Skeletal muscle cell (primary cell): ENCODE measurements around the gene SLC2A4.

Experiments used
- DNase-seq: peaks from one replicate; pipeline ENCODE4 v3.0.0-alpha.2; 2010; ENCODE audit warnings: low read depth
- H3K4me3 ChIP-seq: 2 replicates; pipeline ENCODE4 v1.5.1; 2011; ENCODE audit warnings: low read depth, mild to moderate bottlenecking, control low read depth, low read length, moderate library complexity

Gene SLC2A4

DNA sequence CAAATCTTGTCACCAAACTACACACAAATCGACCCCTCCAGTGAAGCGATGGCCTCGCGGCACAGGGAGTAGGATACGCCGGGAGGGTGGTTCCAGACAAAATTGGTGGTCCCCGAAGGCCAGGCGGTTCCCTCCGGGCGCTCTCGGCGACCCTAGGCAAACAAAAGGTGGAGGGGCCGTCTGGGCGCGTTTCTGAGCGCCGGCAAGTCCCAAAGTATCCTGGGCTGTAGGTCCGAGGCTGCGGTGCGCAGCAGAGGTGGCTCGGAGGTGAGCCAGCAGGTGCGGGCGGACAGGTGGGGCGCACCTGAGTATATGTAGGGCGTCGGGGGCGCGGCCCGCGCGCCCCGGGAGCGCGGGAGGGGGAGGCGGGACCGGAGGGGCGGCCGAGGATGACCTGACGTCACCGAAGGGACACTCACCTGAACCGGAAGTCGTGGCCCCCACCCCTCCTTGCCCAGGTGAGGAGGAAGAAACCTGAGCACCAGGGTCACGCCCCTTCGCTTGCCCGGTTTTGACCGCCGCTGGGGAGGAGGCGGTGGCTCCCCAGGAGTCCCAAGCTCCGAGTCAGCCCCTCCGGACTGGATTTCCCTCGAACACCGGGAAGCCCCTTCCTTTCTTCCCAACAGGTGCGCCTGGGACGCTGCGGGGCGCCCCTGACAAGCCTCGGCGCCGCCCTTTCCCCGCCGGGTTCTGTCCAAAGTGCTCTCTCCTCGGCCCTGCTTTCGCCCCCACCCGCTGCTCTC lies 19.2 kb upstream of the SLC2A4 start, which contains the start of gene CLDN7:
CLDN7 (minus strand) TSS at position 287 of the 743 bp plus-strand sequence. CDS start 435 bp downstream, outside the sequence.
- peak within 1 kb of the TSS; percentile 40 for H3K4me3 ChIP-seq
- no peak for DNase-seq

DNA sequence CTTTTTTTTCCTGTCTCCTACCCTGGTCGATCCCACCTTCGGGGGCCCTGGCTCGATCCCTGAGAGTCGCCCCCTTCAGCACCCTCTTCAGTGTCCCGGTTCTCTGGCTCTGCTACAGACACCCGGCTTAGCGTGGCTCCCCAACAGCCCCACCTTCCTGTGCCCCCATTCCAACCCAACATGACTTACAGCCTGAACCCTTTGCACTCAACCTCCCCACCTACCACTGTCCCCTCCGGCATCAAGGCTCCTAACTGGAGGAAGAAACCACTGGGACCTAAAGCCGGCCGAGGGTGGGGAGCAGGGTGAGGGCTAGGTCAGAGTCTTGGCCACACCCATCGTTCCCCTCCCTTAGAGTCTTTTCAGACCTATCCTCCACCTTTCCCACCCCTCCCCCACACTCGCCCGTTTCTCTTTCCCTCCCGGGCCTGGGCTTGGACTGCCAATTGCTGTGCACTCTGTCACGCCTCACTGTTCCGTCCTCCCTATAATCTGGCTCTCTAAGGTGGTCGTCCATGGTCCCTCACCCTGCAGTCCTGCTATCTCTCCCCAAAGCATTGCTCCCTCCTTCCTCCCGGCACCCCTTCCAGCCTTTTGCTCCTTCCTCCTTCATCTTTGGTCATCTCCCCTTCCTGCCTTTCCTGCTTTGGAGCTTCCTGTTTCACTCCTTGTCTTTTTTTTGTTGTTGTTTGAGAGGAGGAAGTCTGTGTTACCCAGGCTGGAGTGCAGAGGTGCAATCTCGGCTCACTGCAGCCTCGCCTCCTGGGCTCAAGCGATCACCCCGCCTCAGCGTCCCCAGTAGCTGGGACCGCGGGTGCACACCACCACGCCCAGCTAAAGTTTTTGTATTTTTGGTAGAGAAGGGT lies 18.4 kb upstream of the SLC2A4 start:
- H3K4me3 ChIP-seq, result no peak overlapping the region
- DNase-seq, result no peak

DNA sequence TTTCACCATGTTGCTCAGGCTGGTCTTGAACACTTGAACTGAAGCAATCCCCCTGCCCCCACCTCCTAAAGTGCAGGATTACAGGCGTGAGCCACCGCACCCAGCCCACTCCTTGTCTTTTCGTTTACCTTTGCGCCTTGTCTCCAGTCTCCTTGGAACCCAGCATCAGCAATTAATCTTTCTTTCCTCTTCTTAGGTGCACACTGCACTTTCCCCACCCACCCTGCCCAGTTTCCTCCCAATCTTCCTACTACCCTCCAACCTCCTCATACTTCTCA lies 17.8 kb upstream of the SLC2A4 start:
- DNase-seq, result no peak

DNA sequence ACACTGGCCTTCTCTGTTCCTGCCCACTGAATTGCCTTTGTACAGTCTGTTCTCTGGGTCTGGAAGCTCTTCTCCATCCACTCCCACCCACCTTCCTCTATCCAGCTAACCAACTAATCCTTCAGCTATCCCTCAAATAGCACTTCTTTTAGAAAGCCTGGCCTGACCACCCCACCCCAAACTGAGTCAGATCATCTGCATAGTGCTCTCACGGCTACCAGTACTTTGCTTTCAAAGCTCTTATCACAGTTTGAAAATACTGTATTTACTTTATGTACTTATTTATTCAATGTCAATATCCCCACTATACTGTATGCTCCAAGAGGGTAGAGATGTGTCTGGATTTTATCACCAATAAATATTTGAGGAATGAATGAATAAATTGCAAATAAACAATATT lies 14.7 kb upstream of the SLC2A4 start:
- DNase-seq, result no peak
- H3K4me3 ChIP-seq, result no peak overlapping the region

More for the DNA sequence above, 17.8 kb upstream of the SLC2A4 start:
- H3K4me3 ChIP-seq, result no peak overlapping the region

DNA sequence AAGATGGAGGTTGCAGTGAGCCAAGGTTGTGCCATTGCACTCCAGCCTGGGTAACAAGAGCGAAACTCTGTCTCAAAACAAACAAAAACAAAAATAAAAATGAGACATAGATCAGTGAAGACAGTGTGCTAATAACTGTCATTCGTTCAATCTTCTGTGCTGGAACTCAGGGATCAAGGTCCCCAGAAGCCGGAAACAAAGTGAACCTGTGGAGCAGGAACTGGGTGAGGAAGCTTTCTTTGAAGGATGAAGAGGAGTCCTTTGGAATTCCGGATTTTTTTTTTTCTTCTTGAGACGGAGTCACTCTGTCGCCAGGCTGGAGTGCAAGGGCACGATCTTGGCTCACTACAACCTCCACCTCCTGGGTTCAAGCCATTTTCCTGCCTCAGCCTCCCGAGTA lies 2.1 kb upstream of the SLC2A4 start:
- DNase-seq, result no peak
- no peak overlapping the region for H3K4me3 ChIP-seq

DNA sequence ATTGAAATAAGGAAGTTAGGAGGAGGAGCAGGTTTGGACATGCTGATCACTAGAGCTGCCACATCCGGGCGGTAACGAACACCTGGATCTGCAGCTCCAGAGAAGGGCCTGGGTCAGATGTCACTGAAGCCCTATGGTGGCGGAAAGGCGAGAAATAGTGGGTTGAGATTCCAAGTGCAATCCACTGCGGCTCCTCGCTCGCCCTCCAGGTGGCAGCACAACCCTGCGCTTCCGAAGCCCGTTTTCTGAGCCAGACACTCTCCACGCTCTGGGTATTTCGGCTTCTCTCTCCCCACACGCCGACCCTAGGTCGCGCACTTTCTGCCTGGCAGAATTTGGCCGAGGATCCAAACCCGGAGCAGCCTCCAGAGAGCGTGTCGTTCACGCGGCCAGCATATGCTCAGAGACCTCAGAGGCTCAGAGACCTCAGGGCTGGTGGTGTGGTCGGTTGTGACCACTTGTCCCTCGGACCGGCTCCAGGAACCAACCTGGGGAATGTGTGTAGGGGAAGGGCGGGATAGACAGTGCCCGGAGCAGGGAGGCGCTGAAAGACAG lies 922 bp upstream of the SLC2A4 start:
- DNase-seq, result no peak
- peak overlapping the region; percentile 49 for H3K4me3 ChIP-seq

DNA sequence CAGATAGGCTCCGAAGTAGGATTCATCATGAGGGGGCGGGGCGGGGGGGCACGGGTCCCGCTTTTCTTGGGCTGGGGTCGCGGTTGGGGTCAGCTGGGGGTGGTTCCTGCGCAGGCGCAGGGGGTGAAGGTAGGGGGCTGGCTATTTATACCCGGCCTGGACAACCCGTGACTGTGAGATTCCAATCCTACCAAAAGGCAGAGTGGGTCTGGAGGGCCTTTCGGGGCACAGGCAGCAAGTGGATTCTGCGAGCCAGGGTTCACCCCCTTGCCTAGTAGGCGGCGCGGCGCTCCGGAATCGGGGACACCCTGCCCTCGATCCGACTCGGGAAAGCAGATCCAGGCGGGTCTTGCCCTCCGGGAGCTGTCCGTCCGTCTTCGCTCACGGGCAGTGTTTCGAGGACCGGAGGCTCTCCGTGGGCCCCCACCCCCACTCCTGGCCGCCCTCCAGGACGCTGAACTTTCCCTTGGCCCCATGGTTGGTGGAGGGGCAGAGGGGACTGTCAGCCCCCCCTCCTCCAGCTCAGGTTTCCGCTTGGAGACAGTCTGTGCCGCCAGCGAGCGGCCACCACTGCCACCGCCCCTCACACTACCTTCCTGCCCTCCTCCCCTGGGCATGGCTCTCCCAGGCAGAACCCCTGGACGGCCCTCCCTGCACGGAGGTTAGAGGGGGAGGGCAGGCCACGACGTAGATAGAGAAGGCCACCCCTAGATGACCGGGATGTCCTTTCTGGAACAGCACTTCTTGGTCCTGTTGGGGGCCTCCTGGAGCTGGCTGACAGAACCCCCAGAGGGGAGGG lies 634 bp downstream of the SLC2A4 start:
- H3K4me3 ChIP-seq, result peak overlapping the region; percentile 49
- DNase-seq, result no peak

DNA sequence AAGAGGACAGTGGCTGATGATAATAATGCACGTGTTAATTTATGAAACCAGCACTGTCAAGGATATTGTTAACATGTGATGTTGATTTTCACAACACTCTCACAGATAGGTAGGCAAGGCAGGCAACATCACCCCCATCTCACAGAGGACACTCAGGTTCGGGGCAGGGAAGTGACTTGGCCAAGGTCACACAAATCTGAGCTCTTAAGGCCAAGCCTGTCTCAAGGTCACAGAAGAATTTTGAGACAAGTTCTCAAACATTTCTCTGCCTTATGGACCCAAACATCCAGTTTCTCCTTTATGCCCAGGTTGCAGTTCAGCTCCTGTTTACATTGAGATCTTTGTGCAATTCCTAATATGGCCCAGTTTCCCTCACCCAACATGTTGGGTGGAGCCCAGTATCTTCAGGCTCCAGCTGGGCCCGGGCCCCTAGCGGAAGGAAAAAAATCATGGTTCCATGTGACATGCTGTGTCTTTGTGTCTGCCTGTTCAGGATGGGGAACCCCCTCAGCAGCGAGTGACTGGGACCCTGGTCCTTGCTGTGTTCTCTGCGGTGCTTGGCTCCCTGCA lies 1.3 kb downstream of the SLC2A4 start:
- H3K4me3 ChIP-seq, result no peak overlapping the region

DNA sequence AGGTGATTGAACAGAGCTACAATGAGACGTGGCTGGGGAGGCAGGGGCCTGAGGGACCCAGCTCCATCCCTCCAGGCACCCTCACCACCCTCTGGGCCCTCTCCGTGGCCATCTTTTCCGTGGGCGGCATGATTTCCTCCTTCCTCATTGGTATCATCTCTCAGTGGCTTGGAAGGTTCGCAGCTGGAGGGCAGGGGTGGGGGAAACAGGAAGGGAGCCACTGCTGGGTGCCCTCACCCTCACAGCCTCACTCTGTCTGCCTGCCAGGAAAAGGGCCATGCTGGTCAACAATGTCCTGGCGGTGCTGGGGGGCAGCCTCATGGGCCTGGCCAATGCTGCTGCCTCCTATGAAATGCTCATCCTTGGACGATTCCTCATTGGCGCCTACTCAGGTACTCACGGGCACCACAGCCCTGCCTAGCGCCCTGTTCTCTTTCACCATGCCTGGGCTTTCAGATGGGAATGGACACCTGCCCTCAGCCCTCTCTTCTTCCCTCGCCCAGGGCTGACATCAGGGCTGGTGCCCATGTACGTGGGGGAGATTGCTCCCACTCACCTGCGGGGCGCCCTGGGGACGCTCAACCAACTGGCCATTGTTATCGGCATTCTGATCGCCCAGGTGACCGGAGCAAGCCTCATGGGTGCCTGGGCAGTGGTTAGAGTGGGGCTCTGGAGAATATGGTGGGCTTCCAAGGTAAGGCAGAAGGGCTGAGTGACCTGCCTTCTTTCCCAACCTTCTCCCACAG lies 2.1 kb downstream of the SLC2A4 start:
- no peak for DNase-seq
- no peak overlapping the region for H3K4me3 ChIP-seq

More for the DNA sequence above, 1.3 kb downstream of the SLC2A4 start:
- DNase-seq, result no peak

DNA sequence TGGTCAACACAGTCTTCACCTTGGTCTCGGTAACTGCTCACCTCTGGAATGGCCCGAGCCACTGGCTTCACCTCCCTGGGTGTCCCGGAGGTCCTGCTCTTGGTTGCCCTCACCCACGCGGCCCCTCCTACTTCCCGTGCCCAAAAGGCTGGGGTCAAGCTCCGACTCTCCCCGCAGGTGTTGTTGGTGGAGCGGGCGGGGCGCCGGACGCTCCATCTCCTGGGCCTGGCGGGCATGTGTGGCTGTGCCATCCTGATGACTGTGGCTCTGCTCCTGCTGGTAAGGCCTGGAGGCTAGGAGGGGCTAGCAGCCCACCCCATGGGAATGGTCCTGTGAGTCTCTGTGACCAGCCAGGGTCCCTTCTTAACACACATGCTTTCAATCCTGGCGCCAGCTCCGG lies 3.4 kb downstream of the SLC2A4 start:
- H3K4me3 ChIP-seq, result no peak overlapping the region
- DNase-seq, result no peak

DNA sequence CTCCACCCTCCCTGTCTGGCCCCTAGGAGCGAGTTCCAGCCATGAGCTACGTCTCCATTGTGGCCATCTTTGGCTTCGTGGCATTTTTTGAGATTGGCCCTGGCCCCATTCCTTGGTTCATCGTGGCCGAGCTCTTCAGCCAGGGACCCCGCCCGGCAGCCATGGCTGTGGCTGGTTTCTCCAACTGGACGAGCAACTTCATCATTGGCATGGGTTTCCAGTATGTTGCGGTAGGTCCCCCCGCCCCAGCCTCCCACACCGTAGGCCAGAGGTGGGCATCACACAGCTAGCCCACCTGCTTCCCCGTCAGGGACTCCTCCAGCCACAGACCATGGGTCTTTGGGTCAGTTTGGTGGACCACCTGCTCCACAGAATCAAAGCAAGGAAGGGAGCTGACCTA lies 4.2 kb downstream of the SLC2A4 start:
- no peak for DNase-seq
- no peak overlapping the region for H3K4me3 ChIP-seq

DNA sequence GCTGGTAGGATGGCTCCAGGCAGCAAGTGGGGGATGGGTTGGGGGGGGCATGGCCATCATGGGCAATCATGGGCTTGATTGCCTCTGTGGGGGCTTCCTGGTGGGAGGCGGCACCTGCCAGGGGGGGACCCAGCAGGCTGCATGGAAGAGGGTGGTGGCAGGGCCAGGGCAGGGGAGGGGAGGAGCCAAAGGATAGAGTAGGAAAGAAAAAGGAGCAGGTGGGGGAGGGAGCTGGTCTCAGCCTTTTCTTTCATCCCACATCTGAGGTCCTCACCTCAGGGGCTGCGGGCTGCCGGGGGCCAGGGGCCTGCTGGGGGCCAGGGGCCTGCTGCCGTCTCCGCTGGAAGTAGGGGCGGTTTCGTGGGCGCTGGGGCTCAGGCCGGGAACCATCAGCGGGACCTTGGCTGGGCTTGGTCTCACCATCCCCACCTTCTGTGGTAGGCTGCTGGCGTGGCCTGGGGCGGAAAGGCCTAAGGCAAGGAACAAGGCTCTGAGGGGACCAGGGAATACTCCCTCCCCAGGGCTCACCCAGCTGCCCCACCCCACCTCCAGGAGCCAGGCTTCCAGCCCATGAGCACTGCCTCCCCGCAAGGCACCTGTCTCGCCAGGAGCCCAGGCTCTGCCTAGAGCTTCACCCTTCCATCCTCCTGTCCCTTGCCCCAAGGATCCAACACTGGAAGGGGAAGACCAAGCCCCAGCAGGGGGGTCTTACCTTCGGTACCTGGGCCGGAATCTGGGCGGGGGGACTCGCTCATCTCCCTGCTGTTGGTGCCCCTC lies 7.9 kb downstream of the SLC2A4 start:
- no peak for DNase-seq
- no peak overlapping the region for H3K4me3 ChIP-seq

DNA sequence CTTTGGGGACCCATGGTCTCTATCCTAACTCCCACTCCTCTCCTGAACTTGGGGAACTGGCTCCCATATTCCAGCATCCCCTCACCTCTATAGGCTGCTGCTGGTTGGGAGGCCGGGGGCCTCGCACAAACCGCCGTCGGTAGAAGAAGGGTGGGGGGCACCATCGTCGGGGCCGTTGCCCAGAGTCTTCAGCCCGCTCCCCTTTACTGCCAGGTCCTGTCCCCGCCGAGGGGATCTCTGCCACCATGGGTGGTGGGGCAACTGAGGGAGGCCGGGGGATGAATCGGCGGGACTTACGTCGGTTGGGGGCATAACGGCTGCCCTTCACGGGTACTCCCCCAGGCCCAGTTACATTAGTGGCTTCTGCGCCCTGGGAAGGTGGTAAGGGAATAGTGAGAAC lies 8.6 kb downstream of the SLC2A4 start:
- no peak for DNase-seq
- H3K4me3 ChIP-seq, result no peak overlapping the region

DNA sequence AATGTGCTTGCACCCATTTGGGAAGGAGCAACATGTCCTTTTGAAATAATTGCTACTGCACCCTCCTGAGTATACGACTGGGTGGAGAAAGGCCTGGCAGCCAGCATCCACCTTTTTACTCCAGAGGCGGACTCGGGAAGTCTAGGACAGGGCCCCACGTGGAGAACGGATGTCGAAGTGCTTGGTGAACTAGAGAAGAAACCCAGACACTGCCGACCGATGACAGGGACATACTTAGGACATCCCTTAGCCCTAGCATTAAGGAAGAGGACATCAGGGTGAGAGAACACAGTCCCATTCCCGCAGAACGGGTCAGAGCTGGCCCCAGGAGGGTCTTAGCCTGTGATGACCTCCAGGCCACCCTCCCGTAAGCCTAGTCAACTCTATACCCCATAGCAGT lies 9.2 kb downstream of the SLC2A4 start:
- H3K4me3 ChIP-seq, result no peak overlapping the region
- no peak for DNase-seq

DNA sequence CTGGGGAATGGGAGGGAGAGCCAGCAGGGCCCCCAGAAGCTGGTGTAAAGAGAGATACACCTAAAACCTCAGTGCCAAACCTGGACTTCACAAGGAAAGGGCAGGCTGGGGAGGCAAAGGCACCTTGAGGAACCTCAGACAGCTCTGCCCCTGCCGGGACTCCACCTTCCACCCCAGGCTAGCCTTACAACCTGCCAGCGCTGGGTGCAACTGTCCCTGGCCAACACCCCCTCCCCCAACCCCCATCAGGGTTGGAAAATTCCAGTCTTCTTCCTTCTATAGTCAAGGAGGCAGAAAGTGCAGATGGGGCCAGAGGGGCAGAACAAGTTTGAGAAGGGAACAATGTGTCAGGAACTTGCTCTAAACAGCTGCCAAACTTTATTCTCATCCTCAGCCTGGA lies 10.7 kb downstream of the SLC2A4 start:
- H3K4me3 ChIP-seq, result no peak overlapping the region
- no peak for DNase-seq

DNA sequence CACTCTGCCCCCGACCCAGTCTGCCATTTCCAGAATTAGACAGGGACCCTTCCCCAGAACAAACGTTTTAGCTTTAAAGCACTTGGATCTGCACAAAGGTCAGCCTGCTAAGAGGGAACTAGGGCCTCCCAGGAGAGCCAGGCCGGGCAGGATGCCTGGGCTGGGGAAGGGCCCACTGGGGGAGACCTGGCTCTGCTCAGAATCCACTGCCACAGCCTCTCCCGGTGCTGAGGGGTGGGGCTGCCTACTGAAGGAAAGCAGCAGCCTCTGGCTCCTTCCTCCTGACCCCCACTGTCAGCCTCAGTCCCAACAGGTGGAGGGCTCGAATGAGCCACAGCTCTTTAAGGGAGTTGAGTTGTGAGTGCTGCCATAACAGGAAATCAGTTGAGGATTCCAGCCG lies 11.2 kb downstream of the SLC2A4 start:
- no peak for DNase-seq
- no peak overlapping the region for H3K4me3 ChIP-seq

DNA sequence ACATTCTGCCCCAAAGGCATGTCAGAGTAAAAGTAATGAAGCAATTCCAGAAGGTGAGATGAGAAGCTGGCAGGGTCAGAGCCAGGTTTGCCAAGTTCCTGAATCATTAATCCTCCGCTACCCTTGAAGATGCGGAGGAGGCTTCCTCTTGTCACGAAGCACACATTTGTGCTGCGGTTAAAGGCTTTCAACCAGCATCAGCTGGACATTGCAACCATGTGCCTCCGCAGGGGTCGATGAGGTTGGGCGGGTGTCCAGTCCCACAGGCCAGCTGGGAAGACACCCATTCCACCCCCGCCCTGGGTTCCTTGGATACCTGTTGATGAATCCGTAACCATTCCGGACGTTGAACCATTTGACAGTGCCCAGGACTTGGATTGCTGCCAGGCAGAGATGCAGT lies 11.6 kb downstream of the SLC2A4 start:
- no peak overlapping the region for H3K4me3 ChIP-seq
- no peak for DNase-seq
